AG04450 (cell line): ENCODE data around the gene LRP1B. TPM values are rescaled to one million over a fixed set of nuclear protein-coding genes. Genes with fewer than 3 reads are reported as not detected.

ENCODE experiments used
- CTCF ChIA-PET: fragments of 300-600, 350-600 bp; formaldehyde crosslinking; extraction: SDS; loops from one replicate; lab custom pipeline; 2022; ENCODE audit warnings: antibody characterized with exemption, inconsistent platforms; lab: Charles Lee
- POLR2A ChIA-PET: fragments of 350-600 bp; formaldehyde crosslinking; extraction: SDS; loops from one replicate; lab custom pipeline; 2021; ENCODE audit warnings: antibody characterized with exemption, inconsistent platforms; lab: Yijun Ruan, JAX
- DNase-seq: peaks from one replicate; pipeline ENCODE4 v3.0.0-alpha.2; 2011; ENCODE audit warnings: low read depth, low spot score
- H3K27ac ChIP-seq: one replicate; pipeline ENCODE4 v1.5.1; 2012; ENCODE audit warnings: low read depth, low read length, control low read depth
- H3K27me3 ChIP-seq: one replicate; pipeline ENCODE4 v1.6.0; 2012; ENCODE audit warnings: low read length; ENCODE audit not compliant: control insufficient read depth, insufficient read depth
- H3K4me3 ChIP-seq: 2 replicates; pipeline ENCODE4 v1.5.1; 2011; ENCODE audit warnings: mild to moderate bottlenecking, low read depth, low read length, control low read depth
- H3K9me3 ChIP-seq: 2 replicates; pipeline ENCODE4 v1.5.1; 2012; ENCODE audit warnings: low read length; ENCODE audit not compliant: control insufficient read depth, insufficient read depth
- CTCF ChIP-seq: IDR thresholded peaks from 2 replicates; pipeline ENCODE4 v1.5.1; 2011; ENCODE audit warnings: low read depth, low read length, control low read depth, inconsistent platforms
- polyA plus RNA-seq: library from polyadenylated mRNA; depleted of rRNA; stranded (reverse); fragments of >200 nt; gene quantifications from 2 replicates; pipeline ENCODE4 v1.2.3, GENCODE V29; 2011

Gene LRP1B
- polyA plus RNA-seq, 1 experiment = 0.15 TPM

DNA sequence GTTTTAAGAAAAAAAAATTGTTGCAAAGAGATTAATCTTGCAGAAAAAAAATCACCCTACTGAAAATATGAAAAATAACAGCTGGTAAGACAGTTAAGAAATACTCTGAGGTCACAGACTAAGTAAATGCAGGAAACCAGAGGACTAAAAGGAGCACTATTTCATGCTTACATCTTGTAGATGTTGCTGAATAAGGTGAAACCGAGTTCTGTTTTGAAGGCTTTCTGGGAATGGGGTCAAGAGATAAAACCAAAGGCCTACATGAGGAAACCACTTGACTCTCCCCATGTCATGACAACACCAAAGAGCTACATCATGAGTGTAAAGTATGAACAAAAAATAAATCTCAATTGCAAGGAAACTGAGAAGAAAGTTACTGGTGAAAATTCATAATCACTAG, 197.6 kb downstream of the LRP1B start:
- TF ChIP-seq CTCF = no peak
- Histone ChIP-seq H3K9me3 (no peaks in the 10 kb centered on the region), H3K27me3 (no peaks in the 10 kb centered on the region), H3K27ac (no peak overlapping the region), H3K4me3 (no peak overlapping the region)
- CTCF ChIA-PET = interaction anchor here (0.7 kb wide), 1 partner anchor 10 kb away, joined by 3 read pairs; no protein-coding TSS in a partner anchor
- DNase-seq = no peak
- POLR2A ChIA-PET = no interaction called here

GRCh38 chr2:141932261-141932660, 198.6 kb downstream of the LRP1B start:
- TF ChIP-seq CTCF = no peak
- Histone ChIP-seq H3K4me3 (no peak overlapping the region), H3K27ac (no peak overlapping the region), H3K9me3 (no peaks in the 10 kb centered on the region), H3K27me3 (no peaks in the 10 kb centered on the region)
- CTCF ChIA-PET = no interaction called here
- POLR2A ChIA-PET = no interaction called here
- DNase-seq = no peak

DNA sequence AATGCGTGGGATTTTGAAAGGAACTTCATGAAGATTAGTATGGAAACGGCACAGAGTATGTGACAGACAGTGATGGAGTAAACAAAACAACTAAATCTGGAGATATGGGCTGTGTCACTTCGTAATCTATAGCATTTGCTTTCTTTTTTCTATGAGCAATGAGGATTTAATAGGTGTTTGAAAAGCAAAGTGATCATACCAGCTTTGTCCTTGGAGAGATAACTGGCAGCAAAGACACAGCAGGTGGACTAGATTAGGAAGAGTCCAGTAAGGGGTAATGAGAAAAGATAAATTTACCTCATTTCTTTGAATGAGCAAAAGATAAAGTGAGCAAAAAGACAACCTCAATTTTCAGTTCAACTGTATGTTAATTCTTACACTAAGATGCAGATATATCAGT, 199.0 kb downstream of the LRP1B start:
- no peak for TF ChIP-seq CTCF
- POLR2A ChIA-PET = no interaction called here
- DNase-seq = no peak
- CTCF ChIA-PET = no interaction called here
- Histone ChIP-seq H3K9me3 (no peaks in the 10 kb centered on the region), H3K4me3 (no peak overlapping the region), H3K27ac (no peak overlapping the region), H3K27me3 (no peaks in the 10 kb centered on the region)

DNA sequence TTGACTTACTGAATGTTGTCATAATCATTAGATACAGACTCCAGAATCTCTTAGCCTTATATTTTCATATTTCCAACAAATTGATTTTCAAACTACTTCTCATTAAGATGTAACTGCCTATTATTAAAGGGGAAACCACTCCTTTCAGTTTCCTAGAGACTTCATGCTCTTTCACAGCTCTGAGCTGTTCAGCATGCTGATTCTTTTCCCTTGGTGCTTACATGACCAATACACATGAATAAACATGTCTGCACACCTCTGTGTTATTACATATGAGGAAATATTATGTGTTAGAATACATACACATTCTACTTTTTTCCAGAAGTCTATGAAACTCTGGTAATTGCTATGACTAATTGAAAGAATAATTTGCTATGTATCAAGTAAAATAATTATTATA, 200.0 kb downstream of the LRP1B start:
- Histone ChIP-seq H3K27ac (no peak overlapping the region), H3K27me3 (no peaks in the 10 kb centered on the region), H3K9me3 (no peaks in the 10 kb centered on the region), H3K4me3 (no peak overlapping the region)
- ChIA-PET POLR2A (no interaction called here), CTCF (no interaction called here)
- DNase-seq = no peak
- TF ChIP-seq CTCF = no peak

DNA sequence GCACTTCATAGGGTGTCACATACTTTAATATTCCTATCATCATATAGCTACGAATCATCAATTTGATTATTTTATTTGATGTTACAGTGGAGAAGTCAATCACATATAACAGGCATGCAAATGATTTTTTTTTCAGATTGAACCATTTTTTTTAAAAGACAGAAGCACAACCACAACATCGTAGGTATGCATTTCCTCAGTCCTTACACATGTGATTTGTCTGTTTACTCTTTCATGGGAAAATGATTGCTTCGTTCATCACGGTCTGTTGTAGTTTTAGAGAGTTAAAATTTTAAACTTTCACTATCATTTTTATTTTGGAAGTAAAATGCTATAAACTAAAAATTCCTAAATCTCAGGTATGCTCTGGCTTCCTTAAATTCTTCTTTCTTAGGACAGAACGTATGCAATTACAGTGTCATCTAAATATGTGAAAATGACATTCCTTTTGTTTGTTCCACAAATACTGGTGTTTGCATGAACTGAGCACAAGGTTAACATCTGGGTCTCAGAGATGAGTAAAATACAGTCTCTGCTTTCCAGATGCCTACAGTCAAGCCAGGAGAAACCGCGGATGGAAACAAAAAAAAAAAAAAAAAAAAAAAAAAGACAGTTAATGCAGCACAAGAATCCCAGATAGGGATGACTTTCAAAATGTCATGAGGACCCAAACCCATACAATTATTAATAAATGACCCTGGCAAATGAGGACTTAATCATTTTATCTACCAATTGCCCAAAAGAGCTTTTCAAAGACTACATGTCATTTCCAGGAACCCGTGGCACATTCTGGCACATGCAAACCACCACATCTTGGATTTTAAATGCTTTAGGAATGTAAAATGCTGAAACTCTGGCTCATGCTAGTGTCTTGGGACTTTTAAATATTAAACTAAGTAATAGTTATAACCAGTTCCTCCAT, 201.2 kb downstream of the LRP1B start:
- POLR2A ChIA-PET = no interaction called here
- Histone ChIP-seq H3K9me3 (no peaks in the 10 kb centered on the region), H3K27me3 (no peaks in the 10 kb centered on the region), H3K4me3 (no peak overlapping the region), H3K27ac (no peak overlapping the region)
- no peak for DNase-seq
- TF ChIP-seq CTCF = no peak
- CTCF ChIA-PET = interaction anchor here (1.9 kb wide), 1 partner anchor 18 kb away, joined by 6 read pairs; no protein-coding TSS in a partner anchor
